Astrocyte (in vitro differentiated cells and primary cell): ENCODE data around the gene ARRDC4. TPM values are rescaled to one million over a fixed set of nuclear protein-coding genes. Genes with fewer than 3 reads are reported as not detected.

ENCODE experiments used
- DNase-seq: peaks from one replicate; pipeline ENCODE4 v3.0.0-alpha.2; 2010; ENCODE audit warnings: low read depth
- FAIRE-seq: peaks from 2 replicates; lab custom pipeline; 2011; peaks lifted over from hg19 to GRCh38; lab: Jason Lieb, UNC
- H2AFZ ChIP-seq: 2 replicates; pipeline ENCODE4 v1.6.0; 2012; ENCODE audit warnings: low read depth, low read length, inconsistent platforms
- H3K27ac ChIP-seq: 2 replicates; pipeline ENCODE4 v1.5.1; 2011; ENCODE audit warnings: low read depth, low read length, inconsistent platforms
- H3K27me3 ChIP-seq: 2 replicates; pipeline ENCODE4 v1.6.0; 2011; ENCODE audit warnings: low read length, inconsistent platforms; ENCODE audit not compliant: insufficient read depth
- H3K36me3 ChIP-seq: 2 replicates; pipeline ENCODE4 v1.5.1; 2011; ENCODE audit warnings: low read length, inconsistent platforms; ENCODE audit not compliant: insufficient read depth
- H3K4me1 ChIP-seq: 2 replicates; pipeline ENCODE4 v1.5.1; 2011; ENCODE audit warnings: low read length, inconsistent platforms; ENCODE audit not compliant: insufficient read depth
- H3K4me2 ChIP-seq: 2 replicates; pipeline ENCODE4 v1.6.0; 2012; ENCODE audit warnings: low read length, inconsistent platforms
- H3K4me3 ChIP-seq: 2 replicates; pipeline ENCODE4 v1.5.1; 2011; ENCODE audit warnings: low read depth, mild to moderate bottlenecking, low read length, inconsistent platforms; ENCODE audit not compliant: insufficient read depth
- H3K79me2 ChIP-seq: 2 replicates; pipeline ENCODE4 v1.6.0; 2012; ENCODE audit warnings: mild to moderate bottlenecking, low read length, inconsistent platforms; ENCODE audit not compliant: insufficient read depth
- H3K9ac ChIP-seq: 2 replicates; pipeline ENCODE4 v1.6.0; 2012; ENCODE audit warnings: mild to moderate bottlenecking, low read length, inconsistent platforms
- H3K9me3 ChIP-seq: 2 replicates; pipeline ENCODE4 v1.5.1; 2012; ENCODE audit warnings: low read depth, mild to moderate bottlenecking, low read length, inconsistent platforms; ENCODE audit not compliant: insufficient read depth
- H4K20me1 ChIP-seq: 2 replicates; pipeline ENCODE4 v1.6.0; 2012; ENCODE audit warnings: low read length, inconsistent platforms; ENCODE audit not compliant: insufficient read depth
- H3K27ac Mint-ChIP-seq: one replicate; pipeline ENCODE4 v1.8.0; 2021; ENCODE audit warnings: mild to moderate bottlenecking, mixed read lengths; ENCODE audit not compliant: unreplicated experiment
- H3K27me3 Mint-ChIP-seq: one replicate; pipeline ENCODE4 v1.8.0; 2021; ENCODE audit warnings: low read depth, mixed read lengths; ENCODE audit not compliant: unreplicated experiment
- H3K36me3 Mint-ChIP-seq: one replicate; pipeline ENCODE4 v1.8.0; 2021; ENCODE audit warnings: low read depth, mixed read lengths; ENCODE audit not compliant: unreplicated experiment
- H3K4me1 Mint-ChIP-seq: one replicate; pipeline ENCODE4 v1.8.0; 2021; ENCODE audit warnings: low read depth, mixed read lengths; ENCODE audit not compliant: unreplicated experiment
- H3K4me3 Mint-ChIP-seq: one replicate; pipeline ENCODE4 v1.8.0; 2021; ENCODE audit warnings: mild to moderate bottlenecking, moderate library complexity, mixed read lengths; ENCODE audit not compliant: unreplicated experiment
- H3K9me3 Mint-ChIP-seq: one replicate; pipeline ENCODE4 v1.8.0; 2021; ENCODE audit warnings: mild to moderate bottlenecking, mixed read lengths; ENCODE audit not compliant: unreplicated experiment
- CTCF ChIP-seq: IDR thresholded peaks from 2 replicates; pipeline ENCODE4 v1.5.1; 2011; ENCODE audit warnings: low read depth, mild to moderate bottlenecking, inconsistent platforms, low read length, moderate library complexity; ENCODE audit not compliant: insufficient read depth
- EZH2 ChIP-seq: IDR thresholded peaks from 2 replicates; pipeline ENCODE4 v1.6.1; 2012; ENCODE audit warnings: mild to moderate bottlenecking, low read length, inconsistent platforms; ENCODE audit not compliant: insufficient read depth
- total RNA-seq: library from RNA; stranded (reverse); gene quantifications from 2 replicates; pipeline ENCODE4 v1.2.1, GENCODE V29; 2021

Gene ARRDC4
- total RNA-seq, 1 donor from 2014 or later = 30.4 TPM

GRCh38 chr15:97986781-97987180, 26.3 kb downstream of the ARRDC4 start:
- TF ChIP-seq CTCF (no peak), EZH2 (no peak)
- FAIRE-seq (no peak), DNase-seq (no peak)
- Mint-ChIP-seq H3K4me1 (no peaks in the 10 kb centered on the region), H3K4me3 (no peak overlapping the region), H3K27me3 (no peaks in the 10 kb centered on the region), H3K27ac (no peak overlapping the region), H3K36me3 (no peaks in the 10 kb centered on the region), H3K9me3 (peaks cover 10% of the 10 kb centered on the region)
- H3K79me2 ChIP-seq = no peaks in the 10 kb centered on the region
- H3K9ac ChIP-seq = no peak overlapping the region
- no peaks in the 10 kb centered on the region for H3K9me3 ChIP-seq
- H3K36me3 ChIP-seq = no peaks in the 10 kb centered on the region
- no peaks in the 10 kb centered on the region for H3K27me3 ChIP-seq
- H3K4me3 ChIP-seq = no peak overlapping the region
- H3K4me1 ChIP-seq = no peaks in the 10 kb centered on the region
- no peak overlapping the region for H2AFZ ChIP-seq
- H4K20me1 ChIP-seq = no peaks in the 10 kb centered on the region
- H3K4me2 ChIP-seq = no peak overlapping the region
- H3K27ac ChIP-seq = no peak overlapping the region

- FAIRE-seq = no peak
- Histone ChIP-seq H3K4me3 (no peak overlapping the region), H3K4me1 (no peaks in the 10 kb centered on the region), H3K27me3 (no peaks in the 10 kb centered on the region), H4K20me1 (no peaks in the 10 kb centered on the region), H3K4me2 (no peak overlapping the region), H3K9ac (no peak overlapping the region), H3K79me2 (no peaks in the 10 kb centered on the region), H3K27ac (no peak overlapping the region), H3K9me3 (no peaks in the 10 kb centered on the region), H2AFZ (no peak overlapping the region), H3K36me3 (no peaks in the 10 kb centered on the region)
- TF ChIP-seq EZH2 (no peak), CTCF (no peak)
- Mint-ChIP-seq H3K27me3 (no peaks in the 10 kb centered on the region), H3K4me3 (no peak overlapping the region), H3K36me3 (no peaks in the 10 kb centered on the region), H3K9me3 (peaks cover 10% of the 10 kb centered on the region), H3K27ac (no peak overlapping the region), H3K4me1 (peaks cover 8% of the 10 kb centered on the region)
- DNase-seq = no peak
Measured at GRCh38 chr15:97989299-97989698, 28.8 kb downstream of the ARRDC4 start.

GRCh38 chr15:97991972-97992541, 31.6 kb downstream of the ARRDC4 start:
- H3K27me3 ChIP-seq = no peaks in the 10 kb centered on the region
- no peaks in the 10 kb centered on the region for H3K4me1 ChIP-seq
- DNase-seq (no peak), FAIRE-seq (no peak)
- H3K4me2 ChIP-seq = no peak overlapping the region
- no peak overlapping the region for H3K9ac ChIP-seq
- H2AFZ ChIP-seq = no peak overlapping the region
- H3K36me3 ChIP-seq = no peaks in the 10 kb centered on the region
- no peaks in the 10 kb centered on the region for H3K79me2 ChIP-seq
- no peak overlapping the region for H3K4me3 Mint-ChIP-seq
- H3K36me3 Mint-ChIP-seq = no peaks in the 10 kb centered on the region
- H3K9me3 ChIP-seq = no peaks in the 10 kb centered on the region
- no peak overlapping the region for H3K27ac Mint-ChIP-seq
- H3K27me3 Mint-ChIP-seq = no peaks in the 10 kb centered on the region
- peaks cover 8% of the 10 kb centered on the region for H3K4me1 Mint-ChIP-seq
- no peak for TF ChIP-seq CTCF
- TF ChIP-seq EZH2 = no peak
- peaks cover 5% of the 10 kb centered on the region for H3K9me3 Mint-ChIP-seq
- H3K4me3 ChIP-seq = no peak overlapping the region
- H3K27ac ChIP-seq = no peak overlapping the region
- no peaks in the 10 kb centered on the region for H4K20me1 ChIP-seq
